Small intestine (tissue), 7 donors: Measurements from ENCODE around the gene PBOV1. TPM values are rescaled to one million over a fixed set of nuclear protein-coding genes. Genes with fewer than 3 reads are reported as not detected.

Experiments
- DNase-seq, 2 donors: peaks; one replicate each; pipeline versions ENCODE4 v3.0.0 to v3.0.0-alpha.2; 2013
- FAIRE-seq: peaks from 2 replicates; lab custom pipeline; 2012; peaks lifted over from hg19 to GRCh38; lab: Jason Lieb, UNC
- H3K27ac ChIP-seq, 3 donors: one replicate each; pipeline ENCODE4 v1.5.1; 2013; ENCODE audit warnings: low read length in 2 of 3, mild to moderate bottlenecking in 2 of 3, control low read depth in 1 of 3, inconsistent platforms in 1 of 3, low read depth in 1 of 3, moderate library complexity in 1 of 3
- H3K27me3 ChIP-seq, 3 donors: one replicate each; pipeline ENCODE4 v1.6.1; 2013; ENCODE audit warnings: low read length in 3 of 3, inconsistent platforms in 1 of 3; ENCODE audit not compliant: control insufficient read depth in 3 of 3, insufficient read depth in 3 of 3
- H3K36me3 ChIP-seq, 3 donors: one replicate each; pipeline ENCODE4 v1.6.1; 2013; ENCODE audit warnings: low read length in 3 of 3, inconsistent platforms in 1 of 3, low read depth in 1 of 3, mild to moderate bottlenecking in 1 of 3, moderate library complexity in 1 of 3; ENCODE audit not compliant: control insufficient read depth in 3 of 3, insufficient read depth in 2 of 3
- H3K4me1 ChIP-seq, 3 donors: one replicate each; pipeline ENCODE4 v1.6.1; 2013; ENCODE audit warnings: low read length in 2 of 3, inconsistent platforms in 1 of 3, low read depth in 1 of 3, mild to moderate bottlenecking in 1 of 3, moderate library complexity in 1 of 3; ENCODE audit not compliant: control insufficient read depth in 3 of 3, insufficient read depth in 2 of 3
- H3K4me3 ChIP-seq, 3 donors: one replicate each; pipeline ENCODE4 v1.5.1; 2013; ENCODE audit warnings: low read length in 3 of 3, control low read depth in 1 of 3, inconsistent platforms in 1 of 3, low read depth in 1 of 3, mild to moderate bottlenecking in 1 of 3, moderate library complexity in 1 of 3
- H3K9me3 ChIP-seq, 2 donors: one replicate each; pipeline ENCODE4 v1.6.1; 2013; ENCODE audit warnings: low read depth in 1 of 2, low read length in 1 of 2; ENCODE audit not compliant: control insufficient read depth in 2 of 2, insufficient read depth in 1 of 2
- WGBS, 3 donors: extraction: QIAGEN DNeasy Blood & Tissue Kit; methylation state at CpG; one replicate each; pipeline ENCODE4 v1.1.7; 2013; 5-methylcytosine and 5-hydroxymethylcytosine counted together
- polyA plus RNA-seq, 4 donors: library from polyadenylated mRNA; stranded (reverse) in 3 of 4; unstranded in 1 of 4; fragments of 200-250 nt in 3 of 4; fragments of 120-200 nt in 1 of 4; gene quantifications; one replicate each; pipeline versions ENCODE4 v1.2.1 to v1.2.3, GENCODE V29; 2013
- donor health status: healthy with polysubstance abuse.
- donor health status: control.
- donor health status: control.
- donor health status: Bipolar disorder and iron deficiency.
- donor health status: healthy.

Gene PBOV1
- polyA plus RNA-seq, 4 donors: 0.06 TPM; not detected in 3

DNA sequence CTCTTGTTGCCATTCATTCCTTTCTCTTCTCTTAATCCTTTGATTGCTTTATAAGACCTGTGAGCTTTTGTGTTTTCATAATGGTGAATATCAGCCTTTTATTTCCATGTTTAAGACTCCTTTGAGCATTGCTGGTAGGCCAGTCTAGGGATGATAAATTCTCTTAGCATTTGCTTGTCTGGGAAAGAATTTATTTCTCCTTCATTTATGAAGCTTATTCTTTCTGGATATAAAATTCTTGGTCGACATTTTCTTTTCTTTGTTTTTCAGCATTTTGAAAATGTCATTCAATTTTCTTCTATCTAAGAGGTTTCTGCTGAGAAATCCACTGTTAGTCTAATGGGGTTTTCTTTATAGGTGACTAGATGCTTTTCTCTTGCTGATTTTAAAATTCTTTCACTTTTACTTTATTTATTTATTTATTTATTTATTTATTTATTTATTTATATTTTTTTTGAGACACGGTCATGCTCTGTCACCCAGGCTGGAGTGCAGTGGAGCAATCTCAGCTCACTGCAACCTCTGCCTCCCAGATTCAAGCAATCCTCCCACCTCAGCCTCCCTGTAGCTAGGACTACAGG, 41.5 kb downstream of the PBOV1 start:
- peaks cover 0 to 2% (median 0%) of the 10 kb centered on the region in 3 donors for H3K27me3 ChIP-seq
- 89 to 97% (median 93%) methylated on average over 2 of the region's 2 CpGs for WGBS, 3 donors
- no peaks in the 10 kb centered on the region for H3K36me3 ChIP-seq
- H3K9me3 ChIP-seq: peaks cover 0 to 10% of the 10 kb centered on the region in 2 donors
- H3K4me1 ChIP-seq: no peaks in the 10 kb centered on the region
- no peak overlapping the region for H3K4me3 ChIP-seq
- DNase-seq (no peak), FAIRE-seq (no peak)
- no peak overlapping the region for H3K27ac ChIP-seq

DNA sequence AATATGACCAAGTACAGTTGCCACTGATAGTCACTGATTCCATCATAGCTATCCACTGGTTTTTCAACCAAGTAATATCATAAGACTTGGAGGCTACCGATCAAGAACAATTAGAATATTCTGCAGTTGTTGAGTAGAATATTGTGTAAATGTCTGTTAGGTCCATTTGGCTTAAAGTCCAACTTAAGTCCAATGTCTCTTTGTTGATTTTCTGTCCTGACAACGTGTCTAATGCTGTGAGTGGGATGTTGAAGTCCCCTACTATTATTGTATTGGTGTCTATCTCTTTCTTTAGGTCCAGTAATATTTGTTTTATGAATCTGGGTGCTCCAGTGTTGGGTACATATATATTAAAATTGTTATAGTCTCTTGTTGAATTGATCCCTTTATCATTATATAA, 42.7 kb downstream of the PBOV1 start:
- Histone ChIP-seq H3K27ac (no peak overlapping the region), H3K27me3 (peaks cover 0 to 2% (median 0%) of the 10 kb centered on the region in 3 donors), H3K36me3 (no peaks in the 10 kb centered on the region), H3K4me3 (no peak overlapping the region), H3K4me1 (no peaks in the 10 kb centered on the region), H3K9me3 (peaks cover 0 to 10% of the 10 kb centered on the region in 2 donors)
- 79 to 88% (median 86%) methylated on average over 2 of the region's 2 CpGs for WGBS, 3 donors
- FAIRE-seq (no peak), DNase-seq (no peak)

Other genes with a start within 250 kb of the PBOV1 start
- gene PERP, start 111.1 kb downstream of the PBOV1 start, polyA plus RNA-seq: 10 to 100 TPM; 47.2 to 83.4 (median 53.4) TPM
- 1 to 10 TPM in 2 of 4 donors, under 1 TPM in 2; 0.27 to 6.2 (median 2.9) TPM for gene ARFGEF3, start 56.6 kb downstream of the PBOV1 start, polyA plus RNA-seq
- gene SMIM28, start 159.4 kb upstream of the PBOV1 start, polyA plus RNA-seq: 1 to 10 TPM in 1 of 4 donors, under 1 TPM in 1, not detected in 2; 0.44 to 2.3 TPM
- gene HEBP2, start 185.7 kb upstream of the PBOV1 start, polyA plus RNA-seq: 10 to 100 TPM; 17.0 to 31.1 (median 24.4) TPM